Measurements from ENCODE around the gene NOS3. TPM values are rescaled to one million over a fixed set of nuclear protein-coding genes. Genes with fewer than 3 reads are reported as not detected.

The NOS3 gene
- total and polyA plus RNA-seq, 2 of the 13 experiments (the other 11 are each of a cell fraction or from before 2014, with no cell fraction given): 3.7 to 7.5 TPM

DNA sequence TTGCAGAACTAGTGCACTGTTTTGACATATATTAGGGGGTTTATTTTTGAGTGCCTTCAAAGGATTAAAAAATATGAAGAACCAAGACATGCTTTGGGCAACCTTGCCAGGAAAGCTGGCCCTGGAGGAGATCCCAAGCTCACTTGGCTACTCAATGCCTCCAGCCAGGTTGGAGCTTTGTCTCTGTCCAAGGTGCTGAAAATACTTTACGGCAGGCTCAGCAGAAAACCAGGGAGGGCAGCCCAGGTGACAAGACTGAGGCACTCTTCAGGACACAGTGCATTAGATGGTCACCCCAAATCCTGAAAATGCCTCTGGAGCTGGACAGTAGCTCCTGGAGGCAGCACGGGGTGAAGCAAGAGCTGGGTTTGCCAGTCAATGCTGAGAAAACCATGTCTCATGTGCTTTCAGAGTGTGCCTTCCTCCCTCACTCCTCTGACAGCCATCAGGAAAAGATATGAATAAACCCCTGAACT lies 6.9 kb upstream of the NOS3 start (continued):
- TF ChIP-seq, protein P1, sequence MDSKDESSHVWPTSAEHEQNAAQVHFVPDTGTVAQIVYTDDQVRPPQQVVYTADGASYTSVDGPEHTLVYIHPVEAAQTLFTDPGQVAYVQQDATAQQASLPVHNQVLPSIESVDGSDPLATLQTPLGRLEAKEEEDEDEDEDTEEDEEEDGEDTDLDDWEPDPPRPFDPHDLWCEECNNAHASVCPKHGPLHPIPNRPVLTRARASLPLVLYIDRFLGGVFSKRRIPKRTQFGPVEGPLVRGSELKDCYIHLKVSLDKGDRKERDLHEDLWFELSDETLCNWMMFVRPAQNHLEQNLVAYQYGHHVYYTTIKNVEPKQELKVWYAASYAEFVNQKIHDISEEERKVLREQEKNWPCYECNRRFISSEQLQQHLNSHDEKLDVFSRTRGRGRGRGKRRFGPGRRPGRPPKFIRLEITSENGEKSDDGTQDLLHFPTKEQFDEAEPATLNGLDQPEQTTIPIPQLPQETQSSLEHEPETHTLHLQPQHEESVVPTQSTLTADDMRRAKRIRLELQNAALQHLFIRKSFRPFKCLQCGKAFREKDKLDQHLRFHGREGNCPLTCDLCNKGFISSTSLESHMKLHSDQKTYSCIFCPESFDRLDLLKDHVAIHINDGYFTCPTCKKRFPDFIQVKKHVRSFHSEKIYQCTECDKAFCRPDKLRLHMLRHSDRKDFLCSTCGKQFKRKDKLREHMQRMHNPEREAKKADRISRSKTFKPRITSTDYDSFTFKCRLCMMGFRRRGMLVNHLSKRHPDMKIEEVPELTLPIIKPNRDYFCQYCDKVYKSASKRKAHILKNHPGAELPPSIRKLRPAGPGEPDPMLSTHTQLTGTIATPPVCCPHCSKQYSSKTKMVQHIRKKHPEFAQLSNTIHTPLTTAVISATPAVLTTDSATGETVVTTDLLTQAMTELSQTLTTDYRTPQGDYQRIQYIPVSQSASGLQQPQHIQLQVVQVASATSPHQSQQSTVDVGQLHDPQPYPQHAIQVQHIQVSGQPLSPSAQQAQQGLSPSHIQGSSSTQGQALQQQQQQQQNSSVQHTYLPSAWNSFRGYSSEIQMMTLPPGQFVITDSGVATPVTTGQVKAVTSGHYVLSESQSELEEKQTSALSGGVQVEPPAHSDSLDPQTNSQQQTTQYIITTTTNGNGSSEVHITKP (CRISPR knock-in tag; IDR thresholded peaks at IDR 0.05; ENCODE audit: low read depth): 0 out of 2 replicates have a peak, but pooled peaks have one; percentile 36
- TF ChIP-seq, protein P2, sequence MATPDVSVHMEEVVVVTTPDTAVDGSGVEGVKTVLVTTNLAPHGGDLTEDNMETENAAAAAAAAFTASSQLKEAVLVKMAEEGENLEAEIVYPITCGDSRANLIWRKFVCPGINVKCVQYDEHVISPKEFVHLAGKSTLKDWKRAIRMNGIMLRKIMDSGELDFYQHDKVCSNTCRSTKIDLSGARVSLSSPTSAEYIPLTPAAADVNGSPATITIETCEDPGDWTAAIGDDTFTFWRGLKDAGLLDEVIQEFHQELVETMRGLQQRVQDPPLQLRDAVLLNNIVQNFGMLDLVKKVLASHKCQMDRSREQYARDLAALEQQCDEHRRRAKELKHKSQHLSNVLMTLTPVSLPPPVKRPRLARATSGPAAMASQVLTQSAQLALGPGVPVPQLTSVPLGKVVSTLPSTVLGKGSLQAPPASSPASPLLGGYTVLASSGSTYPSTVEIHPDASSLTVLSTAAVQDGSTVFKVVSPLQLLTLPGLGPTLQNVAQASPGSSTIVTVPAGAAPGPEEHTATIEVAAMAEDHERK (CRISPR knock-in tag; IDR thresholded peaks at IDR 0.05; ENCODE audit: low read depth): no peak
- TF ChIP-seq, protein P3, sequence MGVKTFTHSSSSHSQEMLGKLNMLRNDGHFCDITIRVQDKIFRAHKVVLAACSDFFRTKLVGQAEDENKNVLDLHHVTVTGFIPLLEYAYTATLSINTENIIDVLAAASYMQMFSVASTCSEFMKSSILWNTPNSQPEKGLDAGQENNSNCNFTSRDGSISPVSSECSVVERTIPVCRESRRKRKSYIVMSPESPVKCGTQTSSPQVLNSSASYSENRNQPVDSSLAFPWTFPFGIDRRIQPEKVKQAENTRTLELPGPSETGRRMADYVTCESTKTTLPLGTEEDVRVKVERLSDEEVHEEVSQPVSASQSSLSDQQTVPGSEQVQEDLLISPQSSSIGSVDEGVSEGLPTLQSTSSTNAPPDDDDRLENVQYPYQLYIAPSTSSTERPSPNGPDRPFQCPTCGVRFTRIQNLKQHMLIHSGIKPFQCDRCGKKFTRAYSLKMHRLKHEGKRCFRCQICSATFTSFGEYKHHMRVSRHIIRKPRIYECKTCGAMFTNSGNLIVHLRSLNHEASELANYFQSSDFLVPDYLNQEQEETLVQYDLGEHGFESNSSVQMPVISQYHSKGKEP (CRISPR knock-in tag; IDR thresholded peaks at IDR 0.05): peak; percentile 89; the same call in 1 of the 2 replicates
- TF ChIP-seq, protein P4, sequence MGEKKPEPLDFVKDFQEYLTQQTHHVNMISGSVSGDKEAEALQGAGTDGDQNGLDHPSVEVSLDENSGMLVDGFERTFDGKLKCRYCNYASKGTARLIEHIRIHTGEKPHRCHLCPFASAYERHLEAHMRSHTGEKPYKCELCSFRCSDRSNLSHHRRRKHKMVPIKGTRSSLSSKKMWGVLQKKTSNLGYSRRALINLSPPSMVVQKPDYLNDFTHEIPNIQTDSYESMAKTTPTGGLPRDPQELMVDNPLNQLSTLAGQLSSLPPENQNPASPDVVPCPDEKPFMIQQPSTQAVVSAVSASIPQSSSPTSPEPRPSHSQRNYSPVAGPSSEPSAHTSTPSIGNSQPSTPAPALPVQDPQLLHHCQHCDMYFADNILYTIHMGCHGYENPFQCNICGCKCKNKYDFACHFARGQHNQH (CRISPR knock-in tag; IDR thresholded peaks at IDR 0.05): peak; percentile 34; the same call in 1 of the 2 replicates
- TF ChIP-seq, protein P5, sequence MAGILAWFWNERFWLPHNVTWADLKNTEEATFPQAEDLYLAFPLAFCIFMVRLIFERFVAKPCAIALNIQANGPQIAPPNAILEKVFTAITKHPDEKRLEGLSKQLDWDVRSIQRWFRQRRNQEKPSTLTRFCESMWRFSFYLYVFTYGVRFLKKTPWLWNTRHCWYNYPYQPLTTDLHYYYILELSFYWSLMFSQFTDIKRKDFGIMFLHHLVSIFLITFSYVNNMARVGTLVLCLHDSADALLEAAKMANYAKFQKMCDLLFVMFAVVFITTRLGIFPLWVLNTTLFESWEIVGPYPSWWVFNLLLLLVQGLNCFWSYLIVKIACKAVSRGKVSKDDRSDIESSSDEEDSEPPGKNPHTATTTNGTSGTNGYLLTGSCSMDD (CRISPR knock-in tag; IDR thresholded peaks at IDR 0.05): no peak
- TF ChIP-seq XBP1 (CRISPR knock-in tag; IDR thresholded peaks at IDR 0.05) (0 out of 2 replicates have a peak, but pooled peaks have one; percentile 41), ZSCAN9 (CRISPR knock-in tag; IDR thresholded peaks at IDR 0.05; ENCODE audit: borderline replicate concordance) (peak; percentile 93), SAP130 (CRISPR knock-in tag; IDR thresholded peaks at IDR 0.05; ENCODE audit: low read depth) (0 out of 2 replicates have a peak, but pooled peaks have one; percentile 27), GTF3A (CRISPR knock-in tag; conservative IDR thresholded peaks at IDR 0.05) (no peak), ETV6 (CRISPR knock-in tag; conservative IDR thresholded peaks at IDR 0.05) (no peak), DR1 (CRISPR knock-in tag; IDR thresholded peaks at IDR 0.05) (no peak), EZH2 (conservative IDR thresholded peaks at IDR 0.05; ENCODE audit: low read depth, low read length) (no peak)
- TF ChIP-seq, protein P6, sequence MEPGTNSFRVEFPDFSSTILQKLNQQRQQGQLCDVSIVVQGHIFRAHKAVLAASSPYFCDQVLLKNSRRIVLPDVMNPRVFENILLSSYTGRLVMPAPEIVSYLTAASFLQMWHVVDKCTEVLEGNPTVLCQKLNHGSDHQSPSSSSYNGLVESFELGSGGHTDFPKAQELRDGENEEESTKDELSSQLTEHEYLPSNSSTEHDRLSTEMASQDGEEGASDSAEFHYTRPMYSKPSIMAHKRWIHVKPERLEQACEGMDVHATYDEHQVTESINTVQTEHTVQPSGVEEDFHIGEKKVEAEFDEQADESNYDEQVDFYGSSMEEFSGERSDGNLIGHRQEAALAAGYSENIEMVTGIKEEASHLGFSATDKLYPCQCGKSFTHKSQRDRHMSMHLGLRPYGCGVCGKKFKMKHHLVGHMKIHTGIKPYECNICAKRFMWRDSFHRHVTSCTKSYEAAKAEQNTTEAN (CRISPR knock-in tag; conservative IDR thresholded peaks at IDR 0.05): 0 out of 2 replicates have a peak, but pooled peaks have one; percentile 35
